Stimulated activated CD8-positive, alpha-beta memory T cell treated with anti-CD3 and anti-CD28 coated beads, Interleukin-4, amount 100 ng/mL, for 1 hour (primary cell): Measurements from ENCODE around the gene CDKN2A.
A peak's percentile ranks its signal among the peaks of the same experiment; 100 is the strongest.

Source experiments
- DNase-seq, 2 donors: peaks; one replicate each; pipeline ENCODE4 v3.0.0-alpha.2; 2020; ENCODE audit warnings: low read depth in 2 of 2, low spot score in 1 of 2

CDKN2A gene

GRCh38 chr9:22008384-22008716 is 14.2 kb upstream of the CDKN2A start:
- no peak for DNase-seq

GRCh38 chr9:22005702-22006606 is 11.8 kb upstream of the CDKN2A start:
- DNase-seq, result no peak

- DNase-seq, result no peak
Measured at GRCh38 chr9:22005021-22005701, 11.0 kb upstream of the CDKN2A start.

- DNase-seq, result no peak
Measured at GRCh38 chr9:22002038-22002437, 7.8 kb upstream of the CDKN2A start.

GRCh38 chr9:21998026-21998425 is 3.8 kb upstream of the CDKN2A start:
- DNase-seq, result no peak

GRCh38 chr9:21997480-21997879 is 3.3 kb upstream of the CDKN2A start:
- no peak for DNase-seq

GRCh38 chr9:21996858-21997257 is 2.7 kb upstream of the CDKN2A start:
- DNase-seq, result no peak

GRCh38 chr9:21996438-21996837 is 2.2 kb upstream of the CDKN2A start:
- no peak for DNase-seq

- DNase-seq, result no peak
Measured at GRCh38 chr9:21995666-21996398, 1.6 kb upstream of the CDKN2A start.

GRCh38 chr9:21995006-21995665 is 944 bp upstream of the CDKN2A start:
- DNase-seq, result peak in 1 of 2 donors; percentile 54

- no peak for DNase-seq
Measured at GRCh38 chr9:21994556-21995005, 389 bp upstream of the CDKN2A start, which contains the start of gene CDKN2B-AS1. Gene CDKN2B-AS1, plus strand, starts transcription at chr9:21994791.

GRCh38 chr9:21993007-21993406 is 1.2 kb downstream of the CDKN2A start:
- DNase-seq, result no peak

GRCh38 chr9:21991072-21991959 is 2.9 kb downstream of the CDKN2A start:
- DNase-seq, result no peak

- DNase-seq, result no peak
Measured at GRCh38 chr9:21989440-21990189, 4.6 kb downstream of the CDKN2A start.

- DNase-seq, result no peak
Measured at GRCh38 chr9:21988056-21988990, 5.9 kb downstream of the CDKN2A start.

- DNase-seq, result no peak
Measured at GRCh38 chr9:21985964-21986667, 8.1 kb downstream of the CDKN2A start.

- no peak for DNase-seq
Measured at GRCh38 chr9:21984101-21984500, 10.1 kb downstream of the CDKN2A start.

GRCh38 chr9:21983561-21983935 is 10.6 kb downstream of the CDKN2A start:
- DNase-seq, result no peak
